Testis (tissue), 2 donors: ENCODE data around the gene HOXD1.

Experiments used
- CTCF ChIP-seq, 3 experiments: fragments of 450-650 bp in 2 of 3; fragments of 200-600 bp in 1 of 3; sonication (generic) in 1 of 3; IDR thresholded peaks; one replicate each; pipeline ENCODE4 v1.5.1; 2016 to 2019; ENCODE audit warnings: antibody characterized with exemption in 3 of 3, mild to moderate bottlenecking in 2 of 3, moderate library complexity in 1 of 3
- POLR2A ChIP-seq: fragments of 450-650 bp; IDR thresholded peaks from one replicate; pipeline ENCODE4 v1.6.1; 2017; ENCODE audit warnings: antibody characterized with exemption, mild to moderate bottlenecking, moderate library complexity

GRCh38 chr2:176239031-176239430 lies 50.6 kb downstream of the HOXD1 start:
- TF ChIP-seq CTCF (IDR thresholded peaks at IDR 0.05) (no peak), POLR2A (no peak)
